8988T (cell line): ENCODE results near the gene EMC6.

Experiments
- DNase-seq: peaks from one replicate; pipeline ENCODE4 v3.0.0; 2011

EMC6 gene

DNA sequence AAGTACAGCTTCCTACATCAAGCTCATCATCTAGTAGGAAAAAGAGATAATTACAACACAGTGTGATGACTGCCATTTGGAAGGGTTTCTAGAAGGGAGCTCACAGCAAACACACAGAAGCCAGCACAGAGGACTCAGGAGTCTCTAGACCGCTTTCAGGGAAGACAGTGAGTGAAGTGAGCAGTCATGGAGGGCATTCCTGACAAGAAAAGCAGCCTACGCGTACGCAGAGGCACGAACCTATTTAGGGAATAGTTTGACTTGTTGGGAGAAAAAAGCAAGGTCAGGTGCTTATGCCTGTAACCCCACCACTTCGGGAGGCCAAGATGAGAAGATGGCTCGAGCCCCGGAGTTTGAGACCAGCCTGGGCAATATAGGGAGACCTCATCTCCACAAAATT, 46.7 kb downstream of the EMC6 start:
- DNase-seq, result no peak

DNA sequence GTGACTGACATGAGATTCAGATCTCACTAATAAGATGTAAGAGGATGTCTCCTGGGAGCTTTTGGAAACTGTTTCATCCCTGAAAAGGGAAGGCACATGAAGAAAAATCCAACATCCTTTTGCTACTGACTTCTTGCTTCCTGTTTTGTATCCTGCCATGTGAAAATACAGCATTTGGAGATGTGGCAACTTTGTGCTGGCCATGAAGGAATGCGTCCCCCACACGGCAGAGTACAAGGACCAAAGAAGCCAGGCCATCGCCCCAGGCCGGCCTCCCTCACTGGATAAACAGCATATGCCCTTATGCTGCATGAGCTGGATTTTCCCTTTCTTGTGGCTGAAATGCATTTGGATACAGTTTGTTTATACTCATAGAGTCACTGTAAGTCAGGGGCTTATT, 49.6 kb downstream of the EMC6 start:
- DNase-seq, result no peak

DNA sequence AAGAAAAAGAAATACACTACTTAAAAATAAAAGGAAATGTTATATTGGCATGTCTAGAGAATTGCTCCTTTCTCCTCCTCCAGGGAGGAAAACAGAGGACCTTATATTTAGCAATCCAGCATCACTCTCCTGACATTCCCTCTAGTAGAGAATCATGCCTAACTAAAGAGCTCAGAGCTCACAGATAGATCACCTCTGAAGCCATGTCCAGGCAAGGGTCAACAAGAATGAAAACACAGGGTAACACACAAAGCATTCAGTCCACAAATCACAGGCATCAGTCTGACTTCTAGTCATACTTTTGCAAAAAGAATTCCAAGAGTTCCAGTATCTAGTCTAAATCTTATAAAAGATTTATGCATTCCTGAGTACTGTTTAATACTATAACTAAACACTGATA, 50.7 kb downstream of the EMC6 start:
- no peak for DNase-seq
